GM20000 (cell line): ENCODE results near the gene IL2RA.

Experiments
- DNase-seq: peaks from one replicate; pipeline ENCODE4 v3.0.0; 2012; ENCODE audit warnings: low spot score
- CTCF ChIP-seq: IDR thresholded peaks from 2 replicates; pipeline ENCODE4 v1.5.1; 2012; ENCODE audit warnings: mild to moderate bottlenecking, control low read depth; ENCODE audit errors: extremely low read depth, missing control alignments

The IL2RA gene

GRCh38 chr10:6034371-6034770 is 27.8 kb downstream of the IL2RA start:
- DNase-seq, result no peak
- TF ChIP-seq CTCF, result no peak

GRCh38 chr10:6033954-6034353 is 28.2 kb downstream of the IL2RA start:
- no peak for TF ChIP-seq CTCF
- no peak for DNase-seq

GRCh38 chr10:6030940-6031339 is 31.2 kb downstream of the IL2RA start:
- TF ChIP-seq CTCF, result no peak
- no peak for DNase-seq

DNA sequence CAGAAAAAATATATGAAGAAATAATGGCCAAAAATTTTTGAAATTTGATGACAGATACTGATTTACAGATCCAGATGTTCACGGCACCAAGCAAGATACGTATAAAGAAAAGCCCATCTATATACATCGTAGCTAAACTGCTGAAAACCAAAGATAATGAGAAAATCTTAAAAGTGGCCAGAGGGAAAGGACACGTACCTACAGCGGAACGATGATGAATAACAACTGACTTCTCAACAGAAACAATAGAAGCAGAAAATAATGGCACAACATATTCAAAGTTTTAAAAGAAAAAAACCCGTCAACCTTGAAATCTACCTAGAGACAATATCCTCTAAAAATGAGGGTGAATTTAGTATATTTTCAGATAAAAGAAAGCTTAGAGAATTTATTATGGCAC is 31.9 kb downstream of the IL2RA start:
- no peak for TF ChIP-seq CTCF
- DNase-seq, result no peak

DNA sequence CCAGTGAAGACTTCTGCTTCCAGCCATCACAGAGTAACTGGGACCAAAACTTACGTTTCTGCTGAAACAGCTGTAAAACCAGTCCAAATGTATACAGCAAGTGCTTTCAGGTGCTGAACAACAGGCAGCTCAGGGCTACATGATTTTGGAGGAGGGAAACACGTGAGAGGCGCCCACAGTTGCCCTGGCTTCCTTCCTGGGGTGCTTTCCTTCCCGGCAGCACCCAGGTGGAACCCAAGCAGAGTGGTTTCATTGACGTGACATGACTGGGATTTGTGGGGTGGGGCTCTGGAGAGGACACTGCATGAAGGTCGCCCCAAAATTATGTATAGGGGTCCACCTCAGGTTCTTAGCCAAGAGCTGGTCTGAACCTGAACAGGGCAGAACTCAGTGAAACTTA is 34.2 kb downstream of the IL2RA start:
- DNase-seq, result no peak
- no peak for TF ChIP-seq CTCF

- DNase-seq, result no peak
Observed at GRCh38 chr10:6025683-6026255, 36.4 kb downstream of the IL2RA start.

GRCh38 chr10:6024334-6024682 is 37.9 kb downstream of the IL2RA start:
- DNase-seq, result no peak
- no peak for TF ChIP-seq CTCF

More at GRCh38 chr10:6025683-6026255, 36.4 kb downstream of the IL2RA start:
- TF ChIP-seq CTCF, result no peak
